Heart right ventricle (tissue), 16 donors: ENCODE results near the gene CALD1. TPM values are rescaled to one million over a fixed set of nuclear protein-coding genes. Genes with fewer than 3 reads are reported as not detected.

Experiments
- ATAC-seq, 8 donors: fragments of 200-7000 bp; cut with Tn5 transposase; one replicate each; pipeline ENCODE4 v1.9.1; 2020; ENCODE audit warnings: mild to moderate bottlenecking in 8 of 8, moderate library complexity in 8 of 8, moderate number of reproducible peaks in 1 of 8
- DNase-seq, 2 donors: peaks; one replicate each; pipeline ENCODE4 v3.0.0-alpha.2; 2020
- H3K27ac ChIP-seq, 10 donors: fragments of 200-600 bp; sonication (generic) in 2 of 10; one replicate each; pipeline versions ENCODE4 v1.5.0 to v1.8.0; 2020 to 2022; ENCODE audit warnings: mild to moderate bottlenecking in 3 of 10
- H3K27me3 ChIP-seq, 7 donors: fragments of 200-600 bp; one replicate each; pipeline ENCODE4 v1.8.0; 2021 to 2022; ENCODE audit warnings: mild to moderate bottlenecking in 2 of 7
- H3K36me3 ChIP-seq, 9 donors: fragments of 200-600 bp; sonication (generic) in 1 of 9; one replicate each; pipeline versions ENCODE4 v1.5.0 to v1.8.0; 2020 to 2022; ENCODE audit warnings: mild to moderate bottlenecking in 2 of 9
- H3K4me1 ChIP-seq, 9 donors: fragments of 200-600 bp; sonication (generic) in 1 of 9; one replicate each; pipeline versions ENCODE4 v1.5.0 to v1.8.0; 2020 to 2022; ENCODE audit warnings: mild to moderate bottlenecking in 4 of 9
- H3K4me3 ChIP-seq, 10 donors: fragments of 200-600 bp; sonication (generic) in 2 of 10; one replicate each; pipeline versions ENCODE4 v1.5.0 to v1.8.0; 2020 to 2022; ENCODE audit warnings: mild to moderate bottlenecking in 7 of 10, moderate library complexity in 2 of 10
- H3K9me3 ChIP-seq, 11 donors: fragments of 200-600 bp in 10 of 11; sonication (generic) in 2 of 11; one replicate each; pipeline versions ENCODE4 v1.5.0 to v1.8.0; 2013 to 2022; ENCODE audit warnings: mild to moderate bottlenecking in 2 of 11, control low read depth in 1 of 11, moderate library complexity in 1 of 11
- CTCF ChIP-seq, 9 donors: fragments of 200-600 bp; sonication (generic) in 2 of 9; IDR thresholded peaks; one replicate each; pipeline versions ENCODE4 v1.5.0 to v1.8.0; 2021 to 2022; ENCODE audit warnings: antibody characterized with exemption in 9 of 9, mild to moderate bottlenecking in 5 of 9, moderate library complexity in 1 of 9
- WGBS, 2 donors: extraction: QIAGEN DNeasy Blood & Tissue Kit; methylation state at CpG; one replicate each; pipeline ENCODE4 v1.1.7; 2013; ENCODE audit warnings: inconsistent platforms in 1 of 2; 5-methylcytosine and 5-hydroxymethylcytosine counted together
- intact Hi-C, 10 donors: fragments of 100-400 bp; cut with DNase I; formaldehyde crosslinking; loops; one replicate each; pipeline versions ENCODE4 v1.11.1 to v1.14.2; 2022
- polyA plus RNA-seq, 2 donors: library from polyadenylated mRNA; stranded (reverse); fragments of 200-250 nt; gene quantifications; one replicate each; pipeline ENCODE4 v1.2.3, GENCODE V29; 2013
- total RNA-seq, 10 donors: library from RNA; stranded (reverse); fragmentation: NEBNext Ultra II Directional in 3 of 10; extraction: Animal tissue kit (Norgen Biotek cat#: 25700) in 3 of 10; gene quantifications; one replicate each; pipeline versions ENCODE4 v1.2.1 to v1.2.4, GENCODE V29; 2021 to 2023
- donor health status: Arrhythmogenic right ventricular cardiomyopathy.
- donor health status: ischemic (EF 13 %, LVEDD 7.1; RV severe dilation, severe dysfunction).
- donor health status: healthy with polysubstance abuse.
- donor health status: DM: no; HTN: yes; CAD: no.
- donor health status: DM: no; HTN: no; CAD: no.
- donor health status: ischemic (EF 25% LVEDD 6.9; RV normal size, moderate dysfunction).
- donor health status: ischemic (EF 25% LVEDD 5.7; RV mildly dilated, moderate dysfunction).
- donor health status: healthy.
- donor health status: DM: yes; HTN: yes; CAD: no.
- donor health status: Ischemic cardiomyopathy.
- donor health status: ischemic (EF 35%, LVEDD 5.7; RV mildly dilated, moderate dysfunction).
- donor health status: nonischemic (EF 11% LVEDD 7.7; RV severe dilation, severe dysfunction).
- donor health status: DM: yes; HTN: yes; CAD: no.
- donor health status: PGD.
- donor health status: ischemic (EF 29% LVEDD 5.4; RV normal size, mild dysfunction).
- donor health status: nonischemic (EF 23%, LVEDD 6.1; RV moderate dilation, normal function).

The CALD1 gene
- total and polyA plus RNA-seq, 12 donors: 69.9 to 180 (median 126) TPM

- no peak for TF ChIP-seq CTCF (IDR thresholded peaks at IDR 0.05)
- H3K27me3 ChIP-seq: no peaks in the 10 kb centered on the region
- WGBS, 2 donors: 54 to 55% methylated on average over 4 of the region's 4 CpGs
- H3K36me3 ChIP-seq: peaks cover 0 to 18% (median 0%) of the 10 kb centered on the region in 9 donors
- no peak for DNase-seq
- H3K9me3 ChIP-seq: no peaks in the 10 kb centered on the region
- ATAC-seq: no peak
- peak overlapping the region in 8 of 10 donors; percentile 75 to 97 (median 91) for H3K27ac ChIP-seq
- H3K4me3 ChIP-seq: peak overlapping the region; percentile 50 to 80 (median 68)
- peaks cover 9 to 87% (median 67%) of the 10 kb centered on the region in 9 donors for H3K4me1 ChIP-seq
- intact Hi-C loops: loop anchor here in 7 of 10 donors (5.0 to 10.0 kb wide), 8 partner anchors 45 to 153 kb away; no protein-coding TSS in a partner anchor
Observed at GRCh38 chr7:134782121-134782623, 2.7 kb downstream of the CALD1 start.

- TF ChIP-seq CTCF (IDR thresholded peaks at IDR 0.05): no peak
- peak overlapping the region in 7 of 10 donors; percentile 18 to 97 (median 92) for H3K27ac ChIP-seq
- intact Hi-C loops: loop anchor here in 7 of 10 donors (5.0 to 10.0 kb wide), 8 partner anchors 44 to 151 kb away; no protein-coding TSS in a partner anchor
- H3K27me3 ChIP-seq: no peaks in the 10 kb centered on the region
- H3K9me3 ChIP-seq: no peaks in the 10 kb centered on the region
- peaks cover 9 to 87% (median 68%) of the 10 kb centered on the region in 9 donors for H3K4me1 ChIP-seq
- H3K4me3 ChIP-seq: peak overlapping the region in 8 of 10 donors; percentile 50 to 80 (median 68)
- WGBS, 2 donors: 85 to 89% methylated on average over 7 of the region's 7 CpGs
- DNase-seq: no peak
- H3K36me3 ChIP-seq: peaks cover 0 to 18% (median 0%) of the 10 kb centered on the region in 9 donors
- ATAC-seq: no peak
Observed at GRCh38 chr7:134783294-134784069, 4.0 kb downstream of the CALD1 start.

- Histone ChIP-seq H3K27ac (peak overlapping the region in 7 of 10 donors; percentile 6 to 97 (median 92)), H3K36me3 (peaks cover 0 to 18% (median 0%) of the 10 kb centered on the region in 9 donors), H3K9me3 (no peaks in the 10 kb centered on the region), H3K27me3 (no peaks in the 10 kb centered on the region), H3K4me1 (peaks cover 10 to 89% (median 68%) of the 10 kb centered on the region in 9 donors), H3K4me3 (no peak overlapping the region)
- no peak for TF ChIP-seq CTCF (IDR thresholded peaks at IDR 0.05)
- no peak for DNase-seq
- intact Hi-C loops: loop anchor here in 7 of 10 donors (5.0 to 10.0 kb wide), 9 partner anchors 43 to 150 kb away; no protein-coding TSS in a partner anchor
- ATAC-seq: no peak
- 88 to 89% methylated on average over 9 of the region's 9 CpGs for WGBS, 2 donors
Observed at GRCh38 chr7:134784251-134785049, 5.0 kb downstream of the CALD1 start.

GRCh38 chr7:134785842-134786241 is 6.4 kb downstream of the CALD1 start:
- H3K27me3 ChIP-seq: no peaks in the 10 kb centered on the region
- TF ChIP-seq CTCF (IDR thresholded peaks at IDR 0.05): no peak
- peaks cover 13 to 99% (median 76%) of the 10 kb centered on the region in 9 donors for H3K4me1 ChIP-seq

More at GRCh38 chr7:134785842-134786241, 6.4 kb downstream of the CALD1 start:
- Histone ChIP-seq H3K4me3 (no peak overlapping the region), H3K9me3 (no peaks in the 10 kb centered on the region), H3K27ac (peak overlapping the region in 6 of 10 donors; percentile 19 to 90 (median 85)), H3K36me3 (peaks cover 0 to 18% (median 0%) of the 10 kb centered on the region in 9 donors)
- no peak for ATAC-seq
- intact Hi-C loops: loop anchor here in 5 of 10 donors (5.0 to 10.0 kb wide), 6 partner anchors 41 to 149 kb away; no protein-coding TSS in a partner anchor
- no peak for DNase-seq
